Endothelial cell of umbilical vein (primary cell): Measurements from ENCODE around the gene AFF1.

Experiments
- EZH2 ChIP-seq: IDR thresholded peaks from 2 replicates; pipeline ENCODE4 v1.6.1; 2012; ENCODE audit warnings: borderline replicate concordance, low read depth, mild to moderate bottlenecking, moderate library complexity, low read length, inconsistent platforms; ENCODE audit not compliant: severe bottlenecking
- FOS ChIP-seq: IDR thresholded peaks from 2 replicates; pipeline ENCODE4 v1.6.1; 2011; ENCODE audit warnings: mild to moderate bottlenecking, low read length, moderate library complexity, borderline replicate concordance; ENCODE audit not compliant: insufficient read depth
- JUN ChIP-seq: IDR thresholded peaks from 2 replicates; pipeline ENCODE4 v1.6.1; 2011; ENCODE audit warnings: borderline replicate concordance, low read depth; ENCODE audit not compliant: insufficient read length, insufficient read depth
- POLR2A ChIP-seq: IDR thresholded peaks from 2 replicates; pipeline ENCODE4 v1.6.1; 2012; ENCODE audit warnings: low read depth, mild to moderate bottlenecking, control low read depth, low read length
- POLR2AphosphoS5 ChIP-seq: IDR thresholded peaks from 2 replicates; pipeline ENCODE4 v1.6.1; 2012; ENCODE audit warnings: low read depth, mild to moderate bottlenecking, control low read depth, low read length, moderate library complexity; ENCODE audit not compliant: insufficient read depth
- TF ChIP-seq, protein P1 (sequence below), 2 donors: IDR thresholded peaks; 1 replicate in 1 of 2; 2 replicates in 1 of 2; pipeline ENCODE4 v1.5.1; 2011; ENCODE audit warnings: low read length in 2 of 2, mild to moderate bottlenecking in 2 of 2, moderate library complexity in 2 of 2, control low read depth in 1 of 2, inconsistent platforms in 1 of 2, low read depth in 1 of 2; ENCODE audit not compliant: insufficient read depth in 1 of 2; ENCODE audit errors: extremely low read depth in 1 of 2
- TF ChIP-seq, protein P2 (sequence below): IDR thresholded peaks from 2 replicates; pipeline ENCODE4 v1.6.1; 2011; ENCODE audit not compliant: insufficient read depth, insufficient read length

DNA sequence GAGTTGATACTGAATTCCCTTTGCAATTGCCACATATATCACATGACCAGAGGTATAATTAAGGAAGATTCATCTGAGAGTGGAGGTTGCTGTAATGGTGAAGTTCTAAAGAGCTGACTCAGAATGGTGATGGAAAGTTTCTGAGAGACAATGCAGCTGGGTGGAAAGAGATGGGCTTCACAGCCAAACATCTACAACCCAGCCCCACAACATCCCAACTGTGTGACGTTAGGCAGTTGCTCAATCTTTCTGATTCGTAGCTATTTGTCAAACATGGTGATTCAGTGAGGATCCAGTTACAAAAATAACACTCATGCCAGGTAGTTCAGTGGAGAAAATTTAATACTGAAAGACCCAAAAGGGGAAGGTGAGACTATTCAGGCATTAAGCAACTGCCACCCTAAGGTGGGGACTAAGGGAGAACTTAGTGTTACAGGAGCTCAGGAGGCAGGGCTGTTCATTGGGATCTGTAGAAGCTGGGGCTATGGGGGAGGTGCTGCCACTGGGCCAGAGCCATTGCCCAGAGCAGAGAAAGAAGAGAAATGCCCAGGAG is 6.9 kb upstream of the AFF1 start:
- no peak for TF ChIP-seq JUN
- no peak for TF ChIP-seq POLR2A
- TF ChIP-seq, protein P1, sequence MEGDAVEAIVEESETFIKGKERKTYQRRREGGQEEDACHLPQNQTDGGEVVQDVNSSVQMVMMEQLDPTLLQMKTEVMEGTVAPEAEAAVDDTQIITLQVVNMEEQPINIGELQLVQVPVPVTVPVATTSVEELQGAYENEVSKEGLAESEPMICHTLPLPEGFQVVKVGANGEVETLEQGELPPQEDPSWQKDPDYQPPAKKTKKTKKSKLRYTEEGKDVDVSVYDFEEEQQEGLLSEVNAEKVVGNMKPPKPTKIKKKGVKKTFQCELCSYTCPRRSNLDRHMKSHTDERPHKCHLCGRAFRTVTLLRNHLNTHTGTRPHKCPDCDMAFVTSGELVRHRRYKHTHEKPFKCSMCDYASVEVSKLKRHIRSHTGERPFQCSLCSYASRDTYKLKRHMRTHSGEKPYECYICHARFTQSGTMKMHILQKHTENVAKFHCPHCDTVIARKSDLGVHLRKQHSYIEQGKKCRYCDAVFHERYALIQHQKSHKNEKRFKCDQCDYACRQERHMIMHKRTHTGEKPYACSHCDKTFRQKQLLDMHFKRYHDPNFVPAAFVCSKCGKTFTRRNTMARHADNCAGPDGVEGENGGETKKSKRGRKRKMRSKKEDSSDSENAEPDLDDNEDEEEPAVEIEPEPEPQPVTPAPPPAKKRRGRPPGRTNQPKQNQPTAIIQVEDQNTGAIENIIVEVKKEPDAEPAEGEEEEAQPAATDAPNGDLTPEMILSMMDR (IDR thresholded peaks at IDR 0.05; ENCODE audit: extremely low read depth in 1 of 2, insufficient read depth in 1 of 2, low read depth in 1 of 2, low read length in 2 of 2): no peak
- TF ChIP-seq POLR2AphosphoS5: no peak
- TF ChIP-seq FOS: no peak
- TF ChIP-seq, protein P2, sequence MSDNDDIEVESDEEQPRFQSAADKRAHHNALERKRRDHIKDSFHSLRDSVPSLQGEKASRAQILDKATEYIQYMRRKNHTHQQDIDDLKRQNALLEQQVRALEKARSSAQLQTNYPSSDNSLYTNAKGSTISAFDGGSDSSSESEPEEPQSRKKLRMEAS: no peak
- TF ChIP-seq EZH2: no peak
